Ovary (tissue), 3 donors: ENCODE results near the gene PXYLP1.

Experiments
- CTCF ChIP-seq, 3 donors: fragments of 450-650 bp in 2 of 3; fragments of 200-600 bp in 1 of 3; IDR thresholded peaks; one replicate each; pipeline versions ENCODE4 v1.5.1 to v1.8.0; 2016 to 2022; ENCODE audit warnings: antibody characterized with exemption in 3 of 3, mild to moderate bottlenecking in 1 of 3
- EP300 ChIP-seq: sonication (generic); formaldehyde crosslinking; IDR thresholded peaks from one replicate; pipeline ENCODE4 v1.6.1; 2017; ENCODE audit warnings: antibody characterized with exemption
- POLR2A ChIP-seq: fragments of 450-650 bp; IDR thresholded peaks from one replicate; pipeline ENCODE4 v1.6.1; 2017; ENCODE audit warnings: antibody characterized with exemption, mild to moderate bottlenecking, moderate library complexity
- donor health status: DM: no; HTN: no; CAD: no.

GRCh38 chr3:141275973-141276372 is 44.3 kb downstream of the PXYLP1 start:
- TF ChIP-seq POLR2A (no peak), CTCF (IDR thresholded peaks at IDR 0.05) (no peak), EP300 (no peak)
